GM21619 (cell line): Measurements from ENCODE around the gene ARHGAP15.

Source experiments
- ATAC-seq: cut with Tn5 transposase; IDR thresholded peaks from one replicate; pipeline ENCODE4 v1.9.1; 2021; ENCODE audit not compliant: unreplicated experiment

ARHGAP15 gene

GRCh38 chr2:143793381-143793780 lies 664.2 kb downstream of the ARHGAP15 start:
- no peak for ATAC-seq

GRCh38 chr2:143796051-143796450 lies 666.8 kb downstream of the ARHGAP15 start:
- no peak for ATAC-seq

- ATAC-seq: no peak
Measured at GRCh38 chr2:143801561-143801960, 672.3 kb downstream of the ARHGAP15 start.

GRCh38 chr2:143802242-143802641 lies 673.0 kb downstream of the ARHGAP15 start:
- ATAC-seq: peak; percentile 37

GRCh38 chr2:143802871-143803650 lies 673.8 kb downstream of the ARHGAP15 start:
- ATAC-seq: peak; percentile 78

GRCh38 chr2:143803936-143804335 lies 674.7 kb downstream of the ARHGAP15 start:
- ATAC-seq: no peak

- ATAC-seq: no peak
Measured at GRCh38 chr2:143805666-143806065, 676.4 kb downstream of the ARHGAP15 start.

- ATAC-seq: no peak
Measured at GRCh38 chr2:143807192-143807591, 678.0 kb downstream of the ARHGAP15 start.

GRCh38 chr2:143807671-143808070 lies 678.5 kb downstream of the ARHGAP15 start:
- ATAC-seq: no peak

- no peak for ATAC-seq
Measured at GRCh38 chr2:143808166-143808565, 678.9 kb downstream of the ARHGAP15 start.

- ATAC-seq: no peak
Measured at GRCh38 chr2:143815082-143815481, 685.9 kb downstream of the ARHGAP15 start.

GRCh38 chr2:143816916-143817315 lies 687.7 kb downstream of the ARHGAP15 start:
- no peak for ATAC-seq
